ENCODE data around the gene TPM2.

The TPM2 gene

DNA sequence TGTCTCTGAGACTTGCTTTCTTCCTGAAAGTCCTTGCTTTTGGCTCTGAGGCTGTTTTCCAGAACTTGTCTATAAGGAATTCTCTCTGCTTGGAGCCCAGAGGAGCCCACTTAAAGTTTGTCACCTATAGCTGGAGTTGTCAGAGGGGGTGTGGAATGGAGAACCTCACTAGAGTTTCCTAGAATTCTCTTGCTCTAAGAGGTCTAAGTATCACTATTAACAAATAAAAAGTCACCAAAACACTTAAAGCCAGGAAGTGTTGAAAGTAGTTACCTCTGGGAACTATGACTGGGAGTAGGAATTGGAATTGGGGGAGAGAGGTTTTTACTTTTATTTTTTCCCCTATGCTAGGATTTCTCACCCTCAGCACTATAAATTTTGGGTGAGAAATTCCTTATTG is 54.0 kb downstream of the TPM2 start:
- no peak for DNase-seq (ENCODE audit: low read depth in 1 of 2, low spot score in 1 of 2)
